HepG2 (cell line): ENCODE results near the gene TMEM220. TPM values are rescaled to one million over a fixed set of nuclear protein-coding genes. Genes with fewer than 3 reads are reported as not detected.

Source experiments
- ARID2 ChIP-seq: sonication (generic); formaldehyde crosslinking; IDR thresholded peaks from 2 replicates; pipeline ENCODE4 v1.8.1; 2022; ENCODE audit warnings: mild to moderate bottlenecking, missing genetic modification reagents, borderline replicate concordance
- BRD4 ChIP-seq: sonication (generic); formaldehyde crosslinking; IDR thresholded peaks from 2 replicates; pipeline ENCODE4 v1.4.0; 2020; ENCODE audit warnings: missing genetic modification reagents
- CEBPB ChIP-seq: IDR thresholded peaks from 2 replicates; pipeline ENCODE4 v1.6.1; 2011; ENCODE audit warnings: low read depth, low read length, improper control_type of control experiment, borderline replicate concordance
- EHMT2 ChIP-seq: fragments of 200-600 bp; sonication (generic); IDR thresholded peaks from 2 replicates; pipeline ENCODE4 v1.7.0; 2017; ENCODE audit warnings: antibody characterized with exemption, low read depth, low read length, borderline replicate concordance
- ELF3 ChIP-seq: IDR thresholded peaks from 2 replicates; pipeline ENCODE4 v1.6.1; 2016; ENCODE audit warnings: missing genetic modification reagents, missing compliant biosample characterization
- KDM4B ChIP-seq: sonication (generic); formaldehyde crosslinking; IDR thresholded peaks from 2 replicates; pipeline ENCODE4 v1.4.0; 2020; ENCODE audit warnings: missing genetic modification reagents
- KLF11 ChIP-seq: IDR thresholded peaks from 2 replicates; pipeline ENCODE4 v1.6.1; 2016; ENCODE audit warnings: missing compliant biosample characterization
- MBNL3 ChIP-seq: fragments of 250-450 bp; sonication (Bioruptor Pico); conservative IDR thresholded peaks from 2 replicates; pipeline ENCODE4 v1.8.0; 2022; ENCODE audit warnings: mild to moderate bottlenecking, inconsistent platforms
- MXD1 ChIP-seq: sonication (generic); formaldehyde crosslinking; IDR thresholded peaks from 2 replicates; pipeline ENCODE4 v1.4.0; 2020; ENCODE audit warnings: mild to moderate bottlenecking, missing genetic modification reagents
- NFKB2 ChIP-seq: sonication (generic); formaldehyde crosslinking; IDR thresholded peaks from 2 replicates; pipeline ENCODE4 v1.4.0; 2020; ENCODE audit warnings: missing genetic modification reagents, borderline replicate concordance
- NRL ChIP-seq: sonication (generic); formaldehyde crosslinking; IDR thresholded peaks from 2 replicates; pipeline ENCODE4 v1.5.0; 2020; ENCODE audit warnings: missing genetic modification reagents, mild to moderate bottlenecking, moderate library complexity, borderline replicate concordance
- SIX4 ChIP-seq: sonication (generic); formaldehyde crosslinking; IDR thresholded peaks from 2 replicates; pipeline ENCODE4 v1.4.0; 2020; ENCODE audit warnings: missing genetic modification reagents
- SMARCE1 ChIP-seq: fragments of 450-650 bp; IDR thresholded peaks from 2 replicates; pipeline ENCODE4 v1.6.1; 2017; ENCODE audit warnings: borderline replicate concordance
- TIGD3 ChIP-seq: sonication (generic); formaldehyde crosslinking; IDR thresholded peaks from 2 replicates; pipeline ENCODE4 v1.5.1; 2020; ENCODE audit warnings: mild to moderate bottlenecking, missing genetic modification reagents, borderline replicate concordance
- ZFP36L2 ChIP-seq: sonication (generic); formaldehyde crosslinking; IDR thresholded peaks from 2 replicates; pipeline ENCODE4 v1.4.0; 2020; ENCODE audit warnings: missing genetic modification reagents
- ZFP62 ChIP-seq: sonication (generic); formaldehyde crosslinking; IDR thresholded peaks from 2 replicates; pipeline ENCODE4 v1.4.0; 2020; ENCODE audit warnings: missing genetic modification reagents
- ZNF225 ChIP-seq: sonication (generic); formaldehyde crosslinking; IDR thresholded peaks from 2 replicates; pipeline ENCODE4 v1.4.0; 2020; ENCODE audit warnings: mild to moderate bottlenecking, missing genetic modification reagents
- ZNF235 ChIP-seq: sonication (generic); formaldehyde crosslinking; IDR thresholded peaks from 2 replicates; pipeline ENCODE4 v1.8.1; 2023; ENCODE audit warnings: mild to moderate bottlenecking, missing genetic modification reagents, borderline replicate concordance
- ZNF430 ChIP-seq: sonication (generic); formaldehyde crosslinking; IDR thresholded peaks from 2 replicates; pipeline ENCODE4 v1.9.0; 2021; ENCODE audit warnings: mild to moderate bottlenecking, missing genetic modification reagents
- ZNF773 ChIP-seq: sonication (generic); formaldehyde crosslinking; IDR thresholded peaks from 2 replicates; pipeline ENCODE4 v1.4.0; 2020; ENCODE audit warnings: missing genetic modification reagents, borderline replicate concordance
- polyA plus RNA-seq, 8 experiments: library from polyadenylated mRNA; depleted of rRNA in 3 of 8; stranded (reverse) in 7 of 8; unstranded in 1 of 8; fragments of >200 nt; fragmentation: Illumina TruSeq in 4 of 8; extraction: Trizol in 4 of 8; gene quantifications; 2 replicates each; pipeline versions ENCODE4 v1.2.1 to v1.2.3, GENCODE V29; 2011 to 2016; ENCODE audit warnings: low read depth in 4 of 8, missing spikeins in 1 of 8, mixed read lengths in 1 of 8; ENCODE audit not compliant: insufficient read depth in 1 of 8
- total RNA-seq, 5 experiments: library from RNA; depleted of rRNA; stranded (reverse); fragments of >200 nt; fragmentation: Illumina TruSeq; extraction: Trizol; gene quantifications; 2 replicates each; pipeline ENCODE4 v1.2.3, GENCODE V29; 2016; ENCODE audit warnings: low read depth in 1 of 5
- TF ChIP-seq, protein P1 (sequence below): sonication (generic); formaldehyde crosslinking; IDR thresholded peaks from 2 replicates; pipeline ENCODE4 v1.4.0; 2020; ENCODE audit warnings: missing genetic modification reagents, borderline replicate concordance
- TF ChIP-seq, protein P2 (sequence below): IDR thresholded peaks from 2 replicates; pipeline ENCODE4 v1.6.1; 2018; ENCODE audit warnings: missing genetic modification reagents
- TF ChIP-seq, protein P3 (sequence below): sonication (generic); formaldehyde crosslinking; IDR thresholded peaks from 2 replicates; pipeline ENCODE4 v1.4.0; 2020; ENCODE audit warnings: mild to moderate bottlenecking, missing genetic modification reagents

TMEM220 gene
- total and polyA plus RNA-seq, 2 of the 13 experiments (the other 11 are each of a cell fraction or from before 2014, with no cell fraction given): 1.3 to 2.2 TPM

DNA sequence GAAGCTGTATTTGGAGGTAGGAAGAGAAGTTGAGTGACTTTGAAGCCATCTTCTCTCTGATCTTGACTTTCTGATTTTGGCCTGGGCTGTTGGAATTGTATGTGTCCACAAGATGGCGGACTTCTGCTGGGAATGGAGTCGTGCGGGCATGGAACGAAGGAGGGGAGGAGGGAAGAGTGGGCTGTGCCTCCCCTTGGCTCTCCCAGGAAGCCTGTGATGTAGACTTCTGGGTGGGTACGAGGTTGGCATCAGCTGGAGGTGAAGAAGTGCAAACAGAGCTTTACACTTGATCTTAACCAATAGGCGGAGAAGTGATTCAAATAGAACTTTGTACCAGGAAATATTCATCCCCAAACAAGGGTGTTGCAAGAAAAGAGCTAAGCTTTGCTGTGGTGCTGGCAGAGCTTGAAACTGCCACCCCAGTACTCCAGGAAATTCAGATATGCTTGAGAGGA is 7.4 kb upstream of the TMEM220 start (continued):
- TF ChIP-seq MXD1 (CRISPR knock-in tag) (no peak), SMARCE1 (no peak), NFKB2 (CRISPR knock-in tag) (no peak), ELF3 (CRISPR knock-in tag) (peak; percentile 85), TIGD3 (CRISPR knock-in tag) (no peak), KLF11 (CRISPR knock-in tag) (no peak), ZNF235 (CRISPR knock-in tag) (no peak), EHMT2 (no peak), ZNF430 (CRISPR knock-in tag) (no peak), ZFP36L2 (CRISPR knock-in tag) (no peak), MBNL3 (CRISPR knock-in tag) (no peak), ARID2 (no peak), ZNF225 (no peak), NRL (CRISPR knock-in tag) (no peak), CEBPB (peak; percentile 70; the same call in 1 of the 2 replicates), KDM4B (CRISPR knock-in tag) (no peak), ZNF773 (CRISPR knock-in tag) (no peak), ZFP62 (CRISPR knock-in tag) (no peak), BRD4 (CRISPR knock-in tag) (no peak), SIX4 (CRISPR knock-in tag) (no peak)
- TF ChIP-seq, protein P1, sequence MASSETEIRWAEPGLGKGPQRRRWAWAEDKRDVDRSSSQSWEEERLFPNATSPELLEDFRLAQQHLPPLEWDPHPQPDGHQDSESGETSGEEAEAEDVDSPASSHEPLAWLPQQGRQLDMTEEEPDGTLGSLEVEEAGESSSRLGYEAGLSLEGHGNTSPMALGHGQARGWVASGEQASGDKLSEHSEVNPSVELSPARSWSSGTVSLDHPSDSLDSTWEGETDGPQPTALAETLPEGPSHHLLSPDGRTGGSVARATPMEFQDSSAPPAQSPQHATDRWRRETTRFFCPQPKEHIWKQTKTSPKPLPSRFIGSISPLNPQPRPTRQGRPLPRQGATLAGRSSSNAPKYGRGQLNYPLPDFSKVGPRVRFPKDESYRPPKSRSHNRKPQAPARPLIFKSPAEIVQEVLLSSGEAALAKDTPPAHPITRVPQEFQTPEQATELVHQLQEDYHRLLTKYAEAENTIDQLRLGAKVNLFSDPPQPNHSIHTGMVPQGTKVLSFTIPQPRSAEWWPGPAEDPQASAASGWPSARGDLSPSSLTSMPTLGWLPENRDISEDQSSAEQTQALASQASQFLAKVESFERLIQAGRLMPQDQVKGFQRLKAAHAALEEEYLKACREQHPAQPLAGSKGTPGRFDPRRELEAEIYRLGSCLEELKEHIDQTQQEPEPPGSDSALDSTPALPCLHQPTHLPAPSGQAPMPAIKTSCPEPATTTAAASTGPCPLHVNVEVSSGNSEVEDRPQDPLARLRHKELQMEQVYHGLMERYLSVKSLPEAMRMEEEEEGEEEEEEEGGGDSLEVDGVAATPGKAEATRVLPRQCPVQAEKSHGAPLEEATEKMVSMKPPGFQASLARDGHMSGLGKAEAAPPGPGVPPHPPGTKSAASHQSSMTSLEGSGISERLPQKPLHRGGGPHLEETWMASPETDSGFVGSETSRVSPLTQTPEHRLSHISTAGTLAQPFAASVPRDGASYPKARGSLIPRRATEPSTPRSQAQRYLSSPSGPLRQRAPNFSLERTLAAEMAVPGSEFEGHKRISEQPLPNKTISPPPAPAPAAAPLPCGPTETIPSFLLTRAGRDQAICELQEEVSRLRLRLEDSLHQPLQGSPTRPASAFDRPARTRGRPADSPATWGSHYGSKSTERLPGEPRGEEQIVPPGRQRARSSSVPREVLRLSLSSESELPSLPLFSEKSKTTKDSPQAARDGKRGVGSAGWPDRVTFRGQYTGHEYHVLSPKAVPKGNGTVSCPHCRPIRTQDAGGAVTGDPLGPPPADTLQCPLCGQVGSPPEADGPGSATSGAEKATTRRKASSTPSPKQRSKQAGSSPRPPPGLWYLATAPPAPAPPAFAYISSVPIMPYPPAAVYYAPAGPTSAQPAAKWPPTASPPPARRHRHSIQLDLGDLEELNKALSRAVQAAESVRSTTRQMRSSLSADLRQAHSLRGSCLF (CRISPR knock-in tag): no peak
- TF ChIP-seq, protein P2, sequence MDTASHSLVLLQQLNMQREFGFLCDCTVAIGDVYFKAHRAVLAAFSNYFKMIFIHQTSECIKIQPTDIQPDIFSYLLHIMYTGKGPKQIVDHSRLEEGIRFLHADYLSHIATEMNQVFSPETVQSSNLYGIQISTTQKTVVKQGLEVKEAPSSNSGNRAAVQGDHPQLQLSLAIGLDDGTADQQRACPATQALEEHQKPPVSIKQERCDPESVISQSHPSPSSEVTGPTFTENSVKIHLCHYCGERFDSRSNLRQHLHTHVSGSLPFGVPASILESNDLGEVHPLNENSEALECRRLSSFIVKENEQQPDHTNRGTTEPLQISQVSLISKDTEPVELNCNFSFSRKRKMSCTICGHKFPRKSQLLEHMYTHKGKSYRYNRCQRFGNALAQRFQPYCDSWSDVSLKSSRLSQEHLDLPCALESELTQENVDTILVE: no peak
- TF ChIP-seq, protein P3, sequence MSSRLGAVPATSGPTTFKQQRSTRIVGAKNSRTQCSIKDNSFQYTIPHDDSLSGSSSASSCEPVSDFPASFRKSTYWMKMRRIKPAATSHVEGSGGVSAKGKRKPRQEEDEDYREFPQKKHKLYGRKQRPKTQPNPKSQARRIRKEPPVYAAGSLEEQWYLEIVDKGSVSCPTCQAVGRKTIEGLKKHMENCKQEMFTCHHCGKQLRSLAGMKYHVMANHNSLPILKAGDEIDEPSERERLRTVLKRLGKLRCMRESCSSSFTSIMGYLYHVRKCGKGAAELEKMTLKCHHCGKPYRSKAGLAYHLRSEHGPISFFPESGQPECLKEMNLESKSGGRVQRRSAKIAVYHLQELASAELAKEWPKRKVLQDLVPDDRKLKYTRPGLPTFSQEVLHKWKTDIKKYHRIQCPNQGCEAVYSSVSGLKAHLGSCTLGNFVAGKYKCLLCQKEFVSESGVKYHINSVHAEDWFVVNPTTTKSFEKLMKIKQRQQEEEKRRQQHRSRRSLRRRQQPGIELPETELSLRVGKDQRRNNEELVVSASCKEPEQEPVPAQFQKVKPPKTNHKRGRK: no peak
